ENCODE results near the gene NRG2.

The NRG2 gene

GRCh38 chr5:139911425-139912120 lies 131.5 kb downstream of the NRG2 start:
- no peak for DNase-seq (ENCODE audit: low read depth in 1 of 2, low spot score in 1 of 2)
- TF ChIP-seq JUND (IDR thresholded peaks at IDR 0.05; ENCODE audit: low read depth), result no peak
- in situ Hi-C loops (cut with HindIII; ENCODE audit: low pct_unique_long_range_greater_than_20kb, low sequenced_read_pairs), result no loop called here

- TF ChIP-seq JUND (IDR thresholded peaks at IDR 0.05; ENCODE audit: low read depth), result no peak
- no peak for DNase-seq (ENCODE audit: low read depth in 1 of 2, low spot score in 1 of 2)
- in situ Hi-C loops (cut with HindIII; ENCODE audit: low pct_unique_long_range_greater_than_20kb, low sequenced_read_pairs), result no loop called here
Measured at GRCh38 chr5:139910901-139911300, 132.2 kb downstream of the NRG2 start.

GRCh38 chr5:139910036-139910435 lies 133.1 kb downstream of the NRG2 start:
- no peak for TF ChIP-seq JUND (IDR thresholded peaks at IDR 0.05; ENCODE audit: low read depth)
- in situ Hi-C loops (cut with HindIII; ENCODE audit: low pct_unique_long_range_greater_than_20kb, low sequenced_read_pairs), result no loop called here
- DNase-seq (ENCODE audit: low read depth in 1 of 2, low spot score in 1 of 2), result no peak

- peak in 1 of 2 experiments; percentile 10 for DNase-seq (ENCODE audit: low read depth in 1 of 2, low spot score in 1 of 2)
- in situ Hi-C loops (cut with HindIII; ENCODE audit: low pct_unique_long_range_greater_than_20kb, low sequenced_read_pairs), result no loop called here
- no peak for TF ChIP-seq JUND (IDR thresholded peaks at IDR 0.05; ENCODE audit: low read depth)
Measured at GRCh38 chr5:139908749-139909148, 134.3 kb downstream of the NRG2 start.

GRCh38 chr5:139906661-139907060 lies 136.4 kb downstream of the NRG2 start:
- in situ Hi-C loops (cut with HindIII; ENCODE audit: low pct_unique_long_range_greater_than_20kb, low sequenced_read_pairs), result no loop called here
- DNase-seq (ENCODE audit: low read depth in 1 of 2, low spot score in 1 of 2), result no peak
- no peak for TF ChIP-seq JUND (IDR thresholded peaks at IDR 0.05; ENCODE audit: low read depth)

GRCh38 chr5:139904816-139905661 lies 138.1 kb downstream of the NRG2 start:
- no peak for DNase-seq (ENCODE audit: low read depth in 1 of 2, low spot score in 1 of 2)
- in situ Hi-C loops (cut with HindIII; ENCODE audit: low pct_unique_long_range_greater_than_20kb, low sequenced_read_pairs), result no loop called here
- no peak for TF ChIP-seq JUND (IDR thresholded peaks at IDR 0.05; ENCODE audit: low read depth)

- in situ Hi-C loops (cut with HindIII; ENCODE audit: low pct_unique_long_range_greater_than_20kb, low sequenced_read_pairs), result no loop called here
- no peak for DNase-seq (ENCODE audit: low read depth in 1 of 2, low spot score in 1 of 2)
- TF ChIP-seq JUND (IDR thresholded peaks at IDR 0.05; ENCODE audit: low read depth), result no peak
Measured at GRCh38 chr5:139904566-139904815, 138.6 kb downstream of the NRG2 start.

GRCh38 chr5:139903795-139904565 lies 139.1 kb downstream of the NRG2 start:
- no peak for TF ChIP-seq JUND (IDR thresholded peaks at IDR 0.05; ENCODE audit: low read depth)
- in situ Hi-C loops (cut with HindIII; ENCODE audit: low pct_unique_long_range_greater_than_20kb, low sequenced_read_pairs), result no loop called here
- DNase-seq (ENCODE audit: low read depth in 1 of 2, low spot score in 1 of 2), result peak in 1 of 2 experiments; percentile 51

GRCh38 chr5:139903450-139903794 lies 139.7 kb downstream of the NRG2 start:
- no peak for TF ChIP-seq JUND (IDR thresholded peaks at IDR 0.05; ENCODE audit: low read depth)
- no peak for DNase-seq (ENCODE audit: low read depth in 1 of 2, low spot score in 1 of 2)
- in situ Hi-C loops (cut with HindIII; ENCODE audit: low pct_unique_long_range_greater_than_20kb, low sequenced_read_pairs), result no loop called here

- in situ Hi-C loops (cut with HindIII; ENCODE audit: low pct_unique_long_range_greater_than_20kb, low sequenced_read_pairs), result no loop called here
- no peak for TF ChIP-seq JUND (IDR thresholded peaks at IDR 0.05; ENCODE audit: low read depth)
- DNase-seq (ENCODE audit: low read depth in 1 of 2, low spot score in 1 of 2), result no peak
Measured at GRCh38 chr5:139901986-139902385, 141.1 kb downstream of the NRG2 start.

- no peak for DNase-seq (ENCODE audit: low read depth in 1 of 2, low spot score in 1 of 2)
- no peak for TF ChIP-seq JUND (IDR thresholded peaks at IDR 0.05; ENCODE audit: low read depth)
- in situ Hi-C loops (cut with HindIII; ENCODE audit: low pct_unique_long_range_greater_than_20kb, low sequenced_read_pairs), result no loop called here
Measured at GRCh38 chr5:139901251-139901575, 141.9 kb downstream of the NRG2 start.

GRCh38 chr5:139900546-139901250 lies 142.4 kb downstream of the NRG2 start:
- DNase-seq (ENCODE audit: low read depth in 1 of 2, low spot score in 1 of 2), result no peak
- in situ Hi-C loops (cut with HindIII; ENCODE audit: low pct_unique_long_range_greater_than_20kb, low sequenced_read_pairs), result no loop called here
- no peak for TF ChIP-seq JUND (IDR thresholded peaks at IDR 0.05; ENCODE audit: low read depth)
